Measurements from ENCODE around the gene KATNAL1.

GRCh38 chr13:30178976-30179375 lies 128.4 kb downstream of the KATNAL1 start:
- TF ChIP-seq BHLHE40 (IDR thresholded peaks at IDR 0.05; ENCODE audit: borderline replicate concordance) (no peak), FOXM1 (IDR thresholded peaks at IDR 0.05; ENCODE audit: borderline replicate concordance) (no peak), ARNT (IDR thresholded peaks at IDR 0.05) (no peak), NFRKB (IDR thresholded peaks at IDR 0.05) (no peak), ELF4 (IDR thresholded peaks at IDR 0.05) (no peak)

All from HEK293T (cell line).